PC-9 (cell line): ENCODE results near the gene FAM174C. TPM values are rescaled to one million over a fixed set of nuclear protein-coding genes. Genes with fewer than 3 reads are reported as not detected.

Experiments used
- BruUV-seq: library from RNA; stranded (reverse); fragments of 400-500 nt; replicated peaks from 2 replicates; lab custom pipeline; 2021; lab: Mats Ljungman, UMichigan
- CTCF ChIA-PET: fragments of 300-600 bp; sonication (Branson Sonifier 250); formaldehyde crosslinking; loops from one replicate; lab custom pipeline; 2022; ENCODE audit warnings: antibody characterized with exemption; lab: Charles Lee
- POLR2A ChIA-PET: fragments of 300-600 bp; sonication (Branson Sonifier 250); formaldehyde crosslinking; loops from one replicate; lab custom pipeline; 2022; ENCODE audit warnings: antibody characterized with exemption; ENCODE audit not compliant: unreplicated experiment; lab: Charles Lee
- DNase-seq, 2 experiments: peaks; one replicate each; pipeline versions ENCODE4 v3.0.0 to v3.0.0-alpha.2; 2015 to 2022; ENCODE audit warnings: mixed read lengths in 1 of 2
- H2AFZ ChIP-seq: fragments of 200-600 bp; sonication (generic); 2 replicates; pipeline ENCODE4 v1.8.1; 2017; ENCODE audit warnings: antibody characterized with exemption
- H3F3A ChIP-seq: fragments of 200-600 bp; sonication (generic); 2 replicates; pipeline ENCODE4 v1.8.1; 2017; ENCODE audit warnings: antibody characterized with exemption, mild to moderate bottlenecking, low read depth; ENCODE audit not compliant: insufficient read depth
- H3K27ac ChIP-seq: fragments of 200-600 bp; sonication (generic); 2 replicates; pipeline ENCODE4 v1.6.1; 2016; ENCODE audit warnings: mixed run types
- H3K27me3 ChIP-seq: fragments of 200-600 bp; sonication (generic); 2 replicates; pipeline ENCODE4 v1.6.1; 2016; ENCODE audit warnings: low read depth, mixed run types; ENCODE audit not compliant: insufficient read depth
- H3K36me3 ChIP-seq: fragments of 200-600 bp; sonication (generic); 2 replicates; pipeline ENCODE4 v1.6.1; 2016; ENCODE audit warnings: low read depth, mixed run types
- H3K4me1 ChIP-seq: fragments of 200-600 bp; sonication (generic); replicated peaks from 2 replicates; pipeline ENCODE4 v1.6.1; 2016; ENCODE audit warnings: mixed run types; ENCODE audit not compliant: insufficient read depth
- H3K4me2 ChIP-seq: fragments of 200-600 bp; sonication (generic); 2 replicates; pipeline ENCODE4 v1.6.1; 2017; ENCODE audit warnings: mixed run types
- H3K4me3 ChIP-seq: fragments of 200-600 bp; sonication (generic); 2 replicates; pipeline ENCODE4 v1.6.1; 2016; ENCODE audit warnings: mixed run types
- H3K79me2 ChIP-seq: fragments of 200-600 bp; sonication (generic); 2 replicates; pipeline ENCODE4 v1.6.1; 2017; ENCODE audit warnings: low read depth, mixed run types
- H3K9me2 ChIP-seq: fragments of 200-600 bp; sonication (generic); 2 replicates; pipeline ENCODE4 v1.8.1; 2017; ENCODE audit warnings: mild to moderate bottlenecking; ENCODE audit not compliant: insufficient read depth
- H3K9me3 ChIP-seq: fragments of 200-600 bp; sonication (generic); 2 replicates; pipeline ENCODE4 v1.8.1; 2016; ENCODE audit warnings: low read depth; ENCODE audit not compliant: insufficient read depth
- H4K20me1 ChIP-seq: fragments of 200-600 bp; sonication (generic); 2 replicates; pipeline ENCODE4 v1.8.1; 2017; ENCODE audit not compliant: insufficient read depth
- EZH2 ChIP-seq: fragments of 200-600 bp; sonication (generic); IDR thresholded peaks from 2 replicates; pipeline ENCODE4 v1.8.0; 2017; ENCODE audit warnings: antibody characterized with exemption, low read depth
- intact Hi-C: fragments of 100-400 bp; cut with micrococcal nuclease; formaldehyde crosslinking; loops from one replicate; pipeline ENCODE4 v1.10.0; 2022; ENCODE audit not compliant: unreplicated experiment
- total RNA-seq: library from RNA; stranded (reverse); gene quantifications from 2 replicates; pipeline ENCODE4 v1.2.3, GENCODE V29; 2021
- TF ChIP-seq, protein P1 (sequence below): fragments of 200-600 bp; sonication (generic); conservative IDR thresholded peaks from 2 replicates; pipeline ENCODE4 v1.6.1; 2017; ENCODE audit warnings: mixed run types, antibody characterized with exemption, mild to moderate bottlenecking, moderate library complexity

Gene FAM174C
- total RNA-seq, 1 experiment from 2014 or later: 51.8 TPM

DNA sequence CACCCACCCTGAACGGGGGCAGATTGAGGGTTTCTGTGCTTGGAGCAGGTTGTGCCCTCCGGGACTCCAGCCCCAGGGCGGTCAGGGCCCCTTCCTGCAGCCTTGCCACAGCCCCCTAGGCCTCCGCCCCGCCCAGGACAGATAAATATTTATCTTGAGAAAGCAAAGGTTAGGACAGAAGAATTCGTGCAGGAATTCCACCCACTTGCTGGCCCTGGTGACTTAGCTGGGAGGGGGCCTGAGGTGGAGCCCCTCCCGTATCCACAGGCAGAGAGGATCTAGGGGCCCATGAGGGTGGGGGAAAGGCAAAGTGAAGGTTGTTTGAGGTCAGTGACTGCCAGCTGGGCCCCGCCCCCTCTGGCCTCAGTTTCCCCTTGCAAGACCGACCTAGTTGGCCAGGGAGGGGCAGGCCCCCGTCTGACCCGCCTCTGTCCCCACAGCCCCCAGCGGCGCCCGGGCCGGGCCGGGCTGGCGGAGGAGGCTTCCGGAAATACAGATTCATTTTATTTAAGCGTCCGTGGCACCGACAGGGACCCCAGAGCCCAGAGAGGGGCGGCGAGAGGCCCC, 21.7 kb upstream of the FAM174C start:
- H3K36me3 ChIP-seq: peaks cover 3% of the 10 kb centered on the region; the same call in 1 of the 2 replicates
- intact Hi-C loops: loop anchor here (1.0 to 2.0 kb wide), 2 partner anchors 9 to 13 kb away; no protein-coding TSS in a partner anchor
- peaks cover 41% of the 10 kb centered on the region; the same call in 1 of the 2 replicates for H3F3A ChIP-seq
- H3K4me2 ChIP-seq: peak overlapping the region; percentile 75
- POLR2A ChIA-PET: interaction anchor here (0.6 to 1.6 kb wide), 6 partner anchors 8 to 87 kb away, joined by 3 to 33 read pairs (median 4); partner anchors contain the start of genes CIRBP and FAM174C
- H3K4me3 ChIP-seq: peak overlapping the region; percentile 71; the same call in 1 of the 2 replicates
- H3K27me3 ChIP-seq: no peaks in the 10 kb centered on the region
- H3K79me2 ChIP-seq: peaks cover 57% of the 10 kb centered on the region
- BruUV-seq: TSS peak; percentile 2
- peak; percentile 72 to 79 for DNase-seq
- H3K9me2 ChIP-seq: no peaks in the 10 kb centered on the region
- CTCF ChIA-PET: interaction anchor here (0.9 to 1.0 kb wide), 3 partner anchors 9 to 15 kb away, joined by 4 to 6 read pairs (median 5); no protein-coding TSS in a partner anchor
- H3K27ac ChIP-seq: peak overlapping the region; percentile 88
- H4K20me1 ChIP-seq: peaks cover 14% of the 10 kb centered on the region; the same call in 1 of the 2 replicates
- no peaks in the 10 kb centered on the region for H3K9me3 ChIP-seq
- peaks cover 24% of the 10 kb centered on the region for H3K4me1 ChIP-seq
- no peak for TF ChIP-seq EZH2
- TF ChIP-seq, protein P1, sequence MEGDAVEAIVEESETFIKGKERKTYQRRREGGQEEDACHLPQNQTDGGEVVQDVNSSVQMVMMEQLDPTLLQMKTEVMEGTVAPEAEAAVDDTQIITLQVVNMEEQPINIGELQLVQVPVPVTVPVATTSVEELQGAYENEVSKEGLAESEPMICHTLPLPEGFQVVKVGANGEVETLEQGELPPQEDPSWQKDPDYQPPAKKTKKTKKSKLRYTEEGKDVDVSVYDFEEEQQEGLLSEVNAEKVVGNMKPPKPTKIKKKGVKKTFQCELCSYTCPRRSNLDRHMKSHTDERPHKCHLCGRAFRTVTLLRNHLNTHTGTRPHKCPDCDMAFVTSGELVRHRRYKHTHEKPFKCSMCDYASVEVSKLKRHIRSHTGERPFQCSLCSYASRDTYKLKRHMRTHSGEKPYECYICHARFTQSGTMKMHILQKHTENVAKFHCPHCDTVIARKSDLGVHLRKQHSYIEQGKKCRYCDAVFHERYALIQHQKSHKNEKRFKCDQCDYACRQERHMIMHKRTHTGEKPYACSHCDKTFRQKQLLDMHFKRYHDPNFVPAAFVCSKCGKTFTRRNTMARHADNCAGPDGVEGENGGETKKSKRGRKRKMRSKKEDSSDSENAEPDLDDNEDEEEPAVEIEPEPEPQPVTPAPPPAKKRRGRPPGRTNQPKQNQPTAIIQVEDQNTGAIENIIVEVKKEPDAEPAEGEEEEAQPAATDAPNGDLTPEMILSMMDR: no peak
- no peak overlapping the region for H2AFZ ChIP-seq

DNA sequence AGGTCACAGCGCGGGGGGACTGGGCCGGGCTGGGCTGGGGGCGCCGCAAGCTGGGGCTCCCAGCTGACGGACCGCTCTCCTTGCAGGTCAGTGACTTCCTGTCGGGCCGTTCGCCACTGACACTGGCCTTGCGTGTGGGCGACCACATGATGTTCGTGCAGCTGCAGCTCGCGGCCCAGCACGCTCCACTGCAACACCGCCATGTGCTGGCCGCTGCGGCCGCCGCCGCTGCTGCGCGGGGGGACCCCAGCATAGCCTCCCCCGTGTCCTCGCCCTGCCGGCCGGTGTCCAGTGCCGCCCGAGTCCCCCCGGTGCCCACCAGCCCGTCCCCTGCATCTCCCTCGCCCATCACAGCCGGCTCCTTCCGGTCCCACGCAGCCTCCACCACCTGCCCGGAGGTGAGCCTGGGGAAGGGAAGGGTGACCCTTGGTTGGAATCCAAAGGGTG, 21.2 kb upstream of the FAM174C start:
- BruUV-seq: no TSS peak
- Histone ChIP-seq H3F3A (peaks cover 44% of the 10 kb centered on the region), H3K79me2 (peaks cover 57% of the 10 kb centered on the region), H4K20me1 (peaks cover 14% of the 10 kb centered on the region; the same call in 1 of the 2 replicates), H3K4me3 (peak overlapping the region; percentile 71; the same call in 1 of the 2 replicates), H3K36me3 (peaks cover 3% of the 10 kb centered on the region; the same call in 1 of the 2 replicates), H3K9me3 (no peaks in the 10 kb centered on the region), H3K4me1 (peaks cover 30% of the 10 kb centered on the region), H3K4me2 (peak overlapping the region; percentile 75), H3K9me2 (no peaks in the 10 kb centered on the region), H3K27me3 (no peaks in the 10 kb centered on the region), H3K27ac (peak overlapping the region; percentile 88; the same call in 1 of the 2 replicates), H2AFZ (no peak overlapping the region)
- ChIA-PET POLR2A (interaction anchor here (1.6 kb wide), 1 partner anchor 15 kb away, joined by 13 read pairs; the partner anchor contains the start of gene CIRBP), CTCF (interaction anchor here (0.6 kb wide), 1 partner anchor 231 kb away, joined by 4 read pairs; no protein-coding TSS in a partner anchor)
- no peak for TF ChIP-seq EZH2
- TF ChIP-seq, protein P1: no peak
- DNase-seq: no peak
- intact Hi-C loops: no loop called here

DNA sequence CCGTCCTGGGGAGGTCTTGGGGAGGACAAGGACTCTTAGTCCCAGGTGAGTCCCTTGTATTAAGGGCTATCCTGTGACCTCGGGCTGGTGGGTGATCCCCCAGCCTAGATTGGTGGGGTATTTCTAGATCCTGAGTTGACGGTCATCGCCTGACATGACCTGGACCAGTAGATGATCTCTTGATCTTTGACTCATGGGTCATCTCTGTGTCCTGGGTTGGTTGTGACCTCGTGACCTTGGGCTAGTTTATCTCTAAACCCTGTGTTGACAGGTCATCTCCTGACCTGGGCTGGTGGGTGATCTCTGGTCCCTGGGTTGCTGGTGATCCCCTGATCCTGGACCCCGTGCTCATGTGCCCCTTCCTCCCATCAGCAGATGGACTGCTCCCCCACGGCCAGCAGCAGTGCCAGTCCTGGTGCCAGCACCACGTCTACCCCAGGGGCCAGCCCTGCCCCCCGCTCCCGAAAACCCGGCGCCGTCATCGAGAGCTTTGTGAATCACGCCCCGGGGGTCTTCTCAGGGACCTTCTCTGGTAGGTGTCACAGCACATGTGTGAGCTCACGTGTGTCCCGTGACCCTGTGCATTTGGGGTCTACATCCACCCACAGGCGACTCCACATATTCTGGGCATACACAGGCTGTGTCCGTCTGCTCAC, 20.7 kb upstream of the FAM174C start:
- peaks cover 57% of the 10 kb centered on the region for H3K79me2 ChIP-seq
- H3K9me2 ChIP-seq: no peaks in the 10 kb centered on the region
- CTCF ChIA-PET: interaction anchor here (0.6 kb wide), 1 partner anchor 231 kb away, joined by 4 read pairs; no protein-coding TSS in a partner anchor
- peaks cover 49% of the 10 kb centered on the region for H3F3A ChIP-seq
- POLR2A ChIA-PET: interaction anchor here (0.7 kb wide), 1 partner anchor 12 kb away, joined by 5 read pairs; no protein-coding TSS in a partner anchor
- TF ChIP-seq, protein P1: no peak
- TF ChIP-seq EZH2: no peak
- H3K27ac ChIP-seq: 0 out of 2 replicates have a peak overlapping the region, but pooled peaks have one; percentile 12
- H3K27me3 ChIP-seq: no peaks in the 10 kb centered on the region
- no TSS peak for BruUV-seq
- no peak overlapping the region for H3K4me2 ChIP-seq
- no peak overlapping the region for H2AFZ ChIP-seq
- no peak for DNase-seq
- peaks cover 14% of the 10 kb centered on the region; the same call in 1 of the 2 replicates for H4K20me1 ChIP-seq
- intact Hi-C loops: no loop called here
- peaks cover 34% of the 10 kb centered on the region for H3K4me1 ChIP-seq
- H3K36me3 ChIP-seq: peaks cover 3% of the 10 kb centered on the region; the same call in 1 of the 2 replicates
- H3K4me3 ChIP-seq: no peak overlapping the region
- H3K9me3 ChIP-seq: no peaks in the 10 kb centered on the region
